Esophagus muscularis mucosa (tissue), 4 donors: ENCODE results near the gene ZNF653.

Experiments
- CTCF ChIP-seq, 3 experiments: fragments of 200-600 bp in 2 of 3; fragments of 450-650 bp in 1 of 3; sonication (generic) in 2 of 3; IDR thresholded peaks; one replicate each; pipeline ENCODE4 v1.5.1; 2017 to 2019; ENCODE audit warnings: antibody characterized with exemption in 3 of 3, mild to moderate bottlenecking in 2 of 3, moderate library complexity in 1 of 3
- EP300 ChIP-seq: sonication (generic); formaldehyde crosslinking; IDR thresholded peaks from one replicate; pipeline ENCODE4 v1.6.1; 2017; ENCODE audit warnings: antibody characterized with exemption
- POLR2A ChIP-seq: fragments of 450-650 bp; IDR thresholded peaks from one replicate; pipeline ENCODE4 v1.6.1; 2017; ENCODE audit warnings: antibody characterized with exemption, moderate library complexity, mild to moderate bottlenecking, low read depth

- TF ChIP-seq EP300 (no peak), CTCF (IDR thresholded peaks at IDR 0.05) (no peak), POLR2A (no peak)
Observed at GRCh38 chr19:11495885-11496284, 9.8 kb downstream of the ZNF653 start.
